Stimulated activated CD4-positive, alpha-beta T cell treated with anti-CD3 and anti-CD28 coated beads, Interleukin-12 subunit alpha, Interleukin-12 subunit beta, amount 100 ng/mL, for 48 hours (primary cell): ENCODE results near the gene FLCN.

ENCODE experiments used
- DNase-seq, 3 donors: peaks; one replicate each; pipeline ENCODE4 v3.0.0-alpha.2; 2020; ENCODE audit warnings: low read depth in 2 of 3, low spot score in 1 of 3

The FLCN gene

GRCh38 chr17:17169396-17169795 is 67.6 kb downstream of the FLCN start:
- no peak for DNase-seq

GRCh38 chr17:17168401-17168800 is 68.6 kb downstream of the FLCN start:
- DNase-seq: no peak

GRCh38 chr17:17167986-17168385 is 69.0 kb downstream of the FLCN start:
- DNase-seq: no peak

DNA sequence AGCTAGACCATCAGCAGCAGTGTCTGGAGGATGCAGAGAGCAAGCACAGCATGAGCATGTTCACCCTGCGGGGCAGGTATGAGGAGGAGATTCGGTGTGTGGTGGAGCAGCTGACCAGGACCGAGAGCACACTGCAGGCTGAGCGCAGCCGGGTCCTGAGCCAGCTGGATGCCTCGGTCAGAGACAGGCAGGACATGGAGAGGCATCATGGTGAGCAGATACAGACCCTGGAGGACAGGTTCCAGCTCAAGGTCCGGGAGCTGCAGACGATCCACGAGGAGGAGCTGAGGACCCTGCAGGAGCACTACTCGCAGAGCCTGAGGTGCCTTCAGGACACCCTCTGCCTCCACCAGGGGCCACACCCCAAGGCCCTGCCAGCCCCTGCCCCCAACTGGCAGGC is 69.6 kb downstream of the FLCN start:
- no peak for DNase-seq

DNA sequence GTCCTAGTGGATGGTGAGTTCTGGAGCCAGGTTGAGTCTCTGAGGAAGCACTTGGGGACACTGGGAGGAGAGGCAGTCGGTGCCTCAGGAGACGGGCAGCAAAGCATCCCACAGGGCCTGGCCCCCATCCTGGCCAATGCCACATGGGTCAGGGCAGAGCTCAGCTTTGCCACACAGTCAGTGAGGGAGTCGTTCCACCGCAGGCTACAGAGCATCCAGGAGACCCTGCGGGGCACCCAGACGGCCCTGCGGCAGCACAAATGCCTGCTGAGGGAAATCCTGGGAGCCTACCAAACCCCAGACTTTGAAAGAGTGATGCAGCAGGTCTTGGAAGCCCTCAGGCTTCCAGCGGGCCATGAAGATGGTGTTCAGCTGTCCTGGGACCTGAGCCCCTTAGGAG is 70.5 kb downstream of the FLCN start:
- no peak for DNase-seq

- no peak for DNase-seq
Measured at GRCh38 chr17:17165666-17166308, 71.2 kb downstream of the FLCN start.

DNA sequence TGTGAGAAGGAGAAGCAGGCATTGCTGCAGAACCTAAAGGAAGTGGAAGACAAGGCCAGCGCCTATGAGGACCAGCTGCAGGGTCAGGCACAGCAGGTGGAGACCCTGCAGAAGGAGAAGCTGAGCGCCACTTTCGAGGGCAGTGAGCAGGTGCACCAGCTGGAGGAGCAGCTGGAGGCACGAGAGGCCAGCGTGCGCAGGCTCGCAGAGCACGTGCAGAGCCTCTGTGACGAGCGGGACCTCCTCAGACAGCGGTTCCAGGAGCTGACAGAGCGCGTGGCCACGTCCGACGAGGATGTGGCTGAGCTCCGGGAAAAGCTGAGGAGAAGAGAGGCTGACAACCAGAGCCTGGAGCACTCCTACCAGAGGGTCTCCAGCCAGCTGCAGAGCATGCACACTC is 72.3 kb downstream of the FLCN start:
- DNase-seq: no peak

- no peak for DNase-seq
Measured at GRCh38 chr17:17164156-17164555, 72.8 kb downstream of the FLCN start.
